Fibroblast of gingiva (primary cell): ENCODE measurements around the gene UBTF.

Source experiments
- DNase-seq: peaks from one replicate; pipeline ENCODE4 v3.0.0-alpha.2; 2011; ENCODE audit warnings: low read depth

Gene UBTF

GRCh38 chr17:44219616-44220212 is at the start of gene UBTF:
TSS of gene UBTF (minus strand) at chr17:44219675. CDS start at chr17:44218229, 1,446 bp downstream.
- peak; percentile 81 for DNase-seq

GRCh38 chr17:44268709-44269534 is 49.4 kb upstream of the UBTF start:
- DNase-seq, result no peak

GRCh38 chr17:44267818-44268490 is 48.5 kb upstream of the UBTF start, which contains the start of gene SLC4A1:
TSS of gene SLC4A1 (minus strand) at chr17:44268135. CDS start at chr17:44262866, 5,269 bp downstream.
- DNase-seq, result no peak

- no peak for DNase-seq
Observed at GRCh38 chr17:44267165-44267455, 47.6 kb upstream of the UBTF start.

GRCh38 chr17:44266402-44267164 is 47.1 kb upstream of the UBTF start:
- DNase-seq, result no peak

GRCh38 chr17:44263345-44263902 is 43.9 kb upstream of the UBTF start:
- DNase-seq, result no peak

- DNase-seq, result no peak
Observed at GRCh38 chr17:44262654-44263225, 43.3 kb upstream of the UBTF start.

GRCh38 chr17:44260296-44260695 is 40.8 kb upstream of the UBTF start:
- no peak for DNase-seq

GRCh38 chr17:44258811-44259351 is 39.4 kb upstream of the UBTF start:
- no peak for DNase-seq

GRCh38 chr17:44257815-44258760 is 38.6 kb upstream of the UBTF start:
- no peak for DNase-seq

GRCh38 chr17:44256671-44257070 is 37.2 kb upstream of the UBTF start:
- DNase-seq, result no peak

- DNase-seq, result no peak
Observed at GRCh38 chr17:44255915-44256314, 36.4 kb upstream of the UBTF start.

- DNase-seq, result no peak
Observed at GRCh38 chr17:44254361-44255095, 35.1 kb upstream of the UBTF start.

GRCh38 chr17:44253006-44253405 is 33.5 kb upstream of the UBTF start:
- no peak for DNase-seq

- no peak for DNase-seq
Observed at GRCh38 chr17:44251062-44251461, 31.6 kb upstream of the UBTF start.

GRCh38 chr17:44249501-44250246 is 30.2 kb upstream of the UBTF start:
- no peak for DNase-seq

GRCh38 chr17:44247876-44248736 is 28.6 kb upstream of the UBTF start:
- DNase-seq, result no peak

GRCh38 chr17:44247440-44247841 is 28.0 kb upstream of the UBTF start:
- no peak for DNase-seq
